ENCODE data around the gene DLG1. TPM values are rescaled to one million over a fixed set of nuclear protein-coding genes. Genes with fewer than 3 reads are reported as not detected.
A peak's percentile ranks its signal among the peaks of the same experiment; 100 is the strongest.

The DLG1 gene
- total and polyA plus RNA-seq, 2 experiments from 2014 or later, result 27.6 to 98.0 TPM

- H3K27me3 Mint-ChIP-seq (ENCODE audit: insufficient read depth, low read depth, poor library complexity), result no peaks in the 10 kb centered on the region
- Histone ChIP-seq H3K4me3 (no peak overlapping the region), H3K4me2 (no peak overlapping the region), H3K27ac (ENCODE audit: low read depth) (peak overlapping the region; percentile 12; the same call in 1 of the 2 replicates), H3K4me1 (ENCODE audit: insufficient read depth) (no peaks in the 10 kb centered on the region), H3K79me2 (replicated peaks; ENCODE audit: insufficient read depth) (no peaks in the 10 kb centered on the region), H3K36me3 (ENCODE audit: insufficient read depth) (no peaks in the 10 kb centered on the region), H3F3A (replicated peaks; ENCODE audit: low read depth) (0 out of 2 replicates have a peak, but pooled peaks cover 4% of the 10 kb centered on the region), H4K20me1 (replicated peaks; ENCODE audit: insufficient read depth) (no peaks in the 10 kb centered on the region), H2AFZ (no peak overlapping the region), H3K9me2 (ENCODE audit: insufficient read depth) (no peaks in the 10 kb centered on the region), H3K27me3 (ENCODE audit: insufficient read depth) (no peaks in the 10 kb centered on the region)
- TF ChIP-seq REST (IDR thresholded peaks at IDR 0.05; ENCODE audit: unreplicated experiment) (no peak), CTCF (conservative IDR thresholded peaks at IDR 0.05; ENCODE audit: low read depth in 2 of 2) (no peak), STAT1 (IDR thresholded peaks at IDR 0.05; ENCODE audit: unreplicated experiment) (no peak), ZNF331 (CRISPR knock-in tag; IDR thresholded peaks at IDR 0.05; ENCODE audit: low read depth) (no peak), EZH2phosphoT487 (IDR thresholded peaks at IDR 0.05; ENCODE audit: unreplicated experiment) (no peak), ZNF114 (CRISPR knock-in tag; IDR thresholded peaks at IDR 0.05) (no peak), ZNF462 (CRISPR knock-in tag; IDR thresholded peaks at IDR 0.05) (no peak), ETS1 (IDR thresholded peaks at IDR 0.05) (no peak), POLR2AphosphoS5 (IDR thresholded peaks at IDR 0.05; ENCODE audit: low read depth) (no peak), NANOG (IDR thresholded peaks at IDR 0.05; ENCODE audit: borderline replicate concordance) (no peak), EZH2 (IDR thresholded peaks at IDR 0.05; ENCODE audit: low read depth, unreplicated experiment) (no peak), JUNB (IDR thresholded peaks at IDR 0.05; ENCODE audit: unreplicated experiment) (no peak), CREB1 (CRISPR knock-in tag; IDR thresholded peaks at IDR 0.05; ENCODE audit: low read depth) (no peak)
- H3K9me3 Mint-ChIP-seq, result no peaks in the 10 kb centered on the region
- no peak overlapping the region; the same call in 1 of the 2 replicates for H3K27ac Mint-ChIP-seq
- H3K4me3 Mint-ChIP-seq, result no peak overlapping the region
- ATAC-seq, result no peak
- no peak for DNase-seq (ENCODE audit: low spot score)
- H3K4me1 Mint-ChIP-seq, result no peaks in the 10 kb centered on the region; the same call in 2 of the 3 replicates
- H3K36me3 Mint-ChIP-seq (ENCODE audit: low read depth), result peaks cover 10% of the 10 kb centered on the region; the same call in 2 of the 3 replicates
These were observed 256.4 kb downstream of the DLG1 start for GRCh38 chr3:197041875-197042488.
